ENCODE data around the gene SIGLECL1.
A peak's percentile ranks its signal among the peaks of the same experiment; 100 is the strongest.

SIGLECL1 gene

DNA sequence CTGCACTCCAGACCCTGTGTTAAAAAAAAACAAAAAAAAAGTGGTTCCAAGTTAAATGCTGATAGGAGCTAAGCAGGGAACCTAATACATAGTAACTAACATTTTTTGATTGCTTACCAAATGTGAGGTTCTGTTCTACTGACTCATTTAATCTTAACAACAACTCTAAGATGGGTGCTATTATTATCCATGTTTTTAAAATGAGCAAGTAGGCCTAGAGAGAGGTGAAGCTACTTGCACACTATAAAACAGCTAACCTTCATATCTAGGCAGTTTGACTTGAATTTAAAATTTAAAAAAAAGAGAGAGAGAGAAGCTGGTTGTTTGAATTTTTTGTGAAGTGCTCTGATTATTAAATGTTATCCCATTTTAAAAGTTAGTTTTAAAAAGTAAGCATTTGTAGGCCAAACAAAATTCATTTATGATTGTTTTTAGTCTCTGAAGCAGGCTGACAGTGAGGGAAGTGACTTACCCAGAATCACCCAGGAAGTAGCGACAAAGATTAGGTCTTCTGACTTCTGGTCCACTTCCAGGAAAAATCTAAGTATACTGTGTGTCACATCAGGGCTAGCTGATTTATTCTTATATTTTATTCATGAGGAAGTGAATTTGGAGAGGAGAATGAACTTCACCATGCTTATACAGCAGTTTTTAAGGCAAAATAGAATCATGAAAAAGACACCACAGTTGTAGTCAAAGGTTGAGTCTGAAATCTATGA is 2.4 kb downstream of the SIGLECL1 start:
- DNase-seq: no peak

DNA sequence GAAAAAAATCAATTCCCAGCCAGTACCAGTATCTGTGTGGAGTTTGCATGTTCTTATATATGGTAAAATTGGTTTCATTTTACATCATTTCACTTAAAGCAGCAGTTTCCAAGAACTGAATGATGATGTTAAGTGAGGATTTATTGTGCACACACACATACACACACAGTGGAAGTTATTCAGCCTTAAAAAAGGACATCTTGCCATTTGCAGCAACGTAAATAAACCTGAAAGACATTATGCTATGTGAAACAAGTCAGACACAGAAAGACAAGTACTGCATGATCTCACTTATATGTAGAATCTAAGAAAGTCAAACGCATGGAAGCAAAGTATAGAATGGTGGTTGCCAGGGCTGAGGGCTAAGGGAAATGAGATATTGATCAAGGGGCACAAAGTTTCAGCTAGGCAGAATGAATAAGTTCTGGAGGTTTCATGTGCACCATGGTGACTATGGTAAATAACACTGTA is 5.3 kb downstream of the SIGLECL1 start:
- no peak for DNase-seq

DNA sequence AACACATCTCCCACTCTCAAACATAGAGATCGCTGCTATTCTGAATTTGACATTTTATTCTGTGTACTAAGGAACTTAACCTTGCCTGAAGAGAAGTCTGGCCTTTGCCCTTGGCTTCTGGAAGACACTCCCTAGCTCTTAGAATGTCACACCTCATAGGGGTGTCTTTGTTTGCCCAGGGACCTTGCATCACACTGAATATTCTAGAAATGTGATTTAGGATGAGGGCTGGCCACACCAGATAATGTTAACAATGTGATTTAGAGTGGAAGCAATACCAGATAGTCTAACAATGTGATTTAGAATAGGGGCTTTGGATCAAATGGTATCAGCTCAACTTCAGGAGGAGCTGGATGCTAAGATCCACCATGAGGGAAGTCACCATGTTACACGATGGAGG is 6.6 kb downstream of the SIGLECL1 start:
- no peak for DNase-seq

DNA sequence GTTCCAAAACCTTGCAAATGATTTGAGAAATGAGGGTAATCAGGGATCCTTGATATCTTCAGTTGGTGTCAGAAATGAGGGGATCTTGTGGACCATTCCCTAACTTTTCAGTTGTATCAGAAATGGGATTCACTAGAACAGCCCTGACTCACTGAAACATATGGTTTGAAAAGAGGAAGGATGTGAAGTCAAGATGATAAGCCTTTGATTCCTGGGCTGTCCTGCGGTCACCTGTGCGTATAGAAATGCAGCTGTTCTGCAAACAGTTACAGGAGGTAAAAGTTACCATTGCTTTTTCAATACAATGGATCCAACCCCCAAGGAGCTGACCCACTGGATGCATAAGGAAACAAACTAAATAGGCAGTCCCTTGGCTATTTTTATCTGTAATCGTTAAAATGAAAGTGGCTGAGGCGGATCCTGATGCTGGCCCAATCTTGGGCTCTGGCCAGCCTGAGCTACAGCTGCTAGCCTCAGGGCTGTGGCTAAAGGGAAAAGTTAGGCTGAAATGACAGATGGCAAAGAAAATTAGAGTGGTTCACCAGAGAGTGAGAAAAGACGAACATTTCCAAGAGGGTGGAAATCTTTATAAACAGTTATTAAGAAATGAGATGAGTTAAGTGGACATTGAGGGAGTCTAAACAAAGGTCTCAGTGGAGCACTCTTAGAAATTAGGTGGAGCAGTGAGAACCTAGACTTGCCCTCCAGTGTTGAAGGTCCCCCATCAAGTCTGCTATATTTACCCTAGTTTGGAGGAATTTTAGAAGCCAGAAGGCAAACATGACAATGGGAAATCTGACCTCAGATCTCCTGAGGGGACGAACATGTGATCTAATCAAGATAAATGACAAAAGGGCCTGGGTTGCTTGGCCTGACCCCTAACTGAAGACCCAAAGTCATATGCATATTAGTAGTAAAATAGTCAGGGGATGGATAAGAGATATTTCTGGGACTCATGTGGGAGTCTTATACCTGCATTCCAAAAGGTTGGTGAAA is 7.6 kb downstream of the SIGLECL1 start:
- no peak for DNase-seq

- peak; percentile 63 for DNase-seq
Measured at GRCh38 chr19:51259348-51260245, 8.7 kb downstream of the SIGLECL1 start.

- DNase-seq: no peak
Measured at GRCh38 chr19:51263808-51264207, 12.9 kb downstream of the SIGLECL1 start.

- no peak for DNase-seq
Measured at GRCh38 chr19:51271067-51271466, 20.2 kb downstream of the SIGLECL1 start.

GRCh38 chr19:51272183-51272810 is 21.4 kb downstream of the SIGLECL1 start:
- DNase-seq: no peak

DNA sequence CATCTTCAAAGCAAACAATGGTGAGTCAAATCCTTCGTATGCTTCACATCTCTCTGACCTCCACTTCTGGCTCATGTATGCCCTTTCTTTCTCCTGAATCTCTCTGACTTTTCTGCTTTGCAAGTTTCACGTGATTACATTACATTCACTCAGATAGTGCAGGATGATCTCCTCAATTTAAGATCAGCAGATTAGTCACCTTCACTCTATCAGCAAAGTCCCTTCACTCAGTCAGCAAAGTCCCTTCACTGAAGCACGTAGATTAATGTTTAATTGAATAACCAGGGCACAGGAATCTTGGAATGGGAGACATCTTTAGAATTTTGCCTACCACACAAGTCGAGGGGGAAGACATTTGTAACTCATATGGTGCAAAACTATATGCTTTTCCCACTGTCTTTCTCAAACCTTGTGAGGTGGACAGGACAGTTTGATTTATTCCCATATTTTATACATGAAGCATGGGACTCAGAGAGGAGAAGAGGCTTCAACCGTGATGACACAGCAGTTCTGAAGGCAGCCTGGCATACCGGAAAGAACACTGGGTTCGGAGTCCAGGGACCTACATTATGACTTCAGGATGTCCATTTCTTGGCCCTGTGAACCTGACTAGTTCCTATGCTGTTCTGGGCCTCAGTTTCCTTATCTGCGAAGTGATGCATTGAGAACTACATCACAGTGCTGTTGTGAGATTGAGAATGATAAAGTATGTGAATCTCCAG is 23.3 kb downstream of the SIGLECL1 start:
- no peak for DNase-seq

DNA sequence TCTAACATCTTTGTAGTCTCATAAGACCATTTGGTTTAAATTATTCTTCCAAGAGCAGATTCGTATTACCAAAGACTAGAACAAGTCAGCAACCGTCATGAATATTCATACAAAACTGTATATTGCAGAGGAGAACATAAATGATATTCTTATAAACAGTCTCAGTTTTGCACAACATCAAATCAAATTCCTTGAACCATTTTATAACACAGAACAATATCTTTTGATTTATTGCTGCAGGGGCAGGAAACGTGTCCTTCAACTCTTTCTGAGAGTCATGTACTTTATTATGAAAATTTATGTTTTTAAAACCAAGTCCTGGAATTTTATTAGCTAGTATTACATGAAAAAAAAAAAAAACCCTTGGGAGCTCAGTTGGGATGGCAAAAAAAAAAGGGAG is 26.2 kb downstream of the SIGLECL1 start:
- DNase-seq: no peak

GRCh38 chr19:51282335-51282734 is 31.5 kb downstream of the SIGLECL1 start:
- DNase-seq: no peak

- no peak for DNase-seq
Measured at GRCh38 chr19:51285682-51286081, 34.8 kb downstream of the SIGLECL1 start.

DNA sequence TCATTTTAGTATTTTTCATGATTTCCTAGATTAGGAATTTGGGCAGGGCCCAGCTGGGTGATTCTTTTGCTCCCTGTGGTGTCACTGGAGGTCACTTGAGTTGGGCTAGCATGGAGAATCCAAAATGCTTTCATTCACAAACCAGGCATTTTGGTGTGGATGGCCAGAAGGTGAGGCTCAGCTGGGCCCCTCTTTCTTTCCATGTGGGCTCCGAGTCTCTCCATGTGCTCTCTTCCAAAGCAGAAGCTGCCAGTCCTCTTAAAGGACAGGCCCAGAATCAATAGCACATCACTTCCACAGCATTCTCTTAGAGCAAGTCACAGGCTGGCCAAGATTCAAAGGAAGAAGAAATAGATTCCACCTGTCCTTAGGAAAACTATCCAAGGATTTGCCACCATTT is 38.8 kb downstream of the SIGLECL1 start:
- DNase-seq: no peak

- DNase-seq: no peak
Measured at GRCh38 chr19:51292971-51293370, 42.1 kb downstream of the SIGLECL1 start.

- DNase-seq: no peak
Measured at GRCh38 chr19:51293571-51294210, 42.8 kb downstream of the SIGLECL1 start.

DNA sequence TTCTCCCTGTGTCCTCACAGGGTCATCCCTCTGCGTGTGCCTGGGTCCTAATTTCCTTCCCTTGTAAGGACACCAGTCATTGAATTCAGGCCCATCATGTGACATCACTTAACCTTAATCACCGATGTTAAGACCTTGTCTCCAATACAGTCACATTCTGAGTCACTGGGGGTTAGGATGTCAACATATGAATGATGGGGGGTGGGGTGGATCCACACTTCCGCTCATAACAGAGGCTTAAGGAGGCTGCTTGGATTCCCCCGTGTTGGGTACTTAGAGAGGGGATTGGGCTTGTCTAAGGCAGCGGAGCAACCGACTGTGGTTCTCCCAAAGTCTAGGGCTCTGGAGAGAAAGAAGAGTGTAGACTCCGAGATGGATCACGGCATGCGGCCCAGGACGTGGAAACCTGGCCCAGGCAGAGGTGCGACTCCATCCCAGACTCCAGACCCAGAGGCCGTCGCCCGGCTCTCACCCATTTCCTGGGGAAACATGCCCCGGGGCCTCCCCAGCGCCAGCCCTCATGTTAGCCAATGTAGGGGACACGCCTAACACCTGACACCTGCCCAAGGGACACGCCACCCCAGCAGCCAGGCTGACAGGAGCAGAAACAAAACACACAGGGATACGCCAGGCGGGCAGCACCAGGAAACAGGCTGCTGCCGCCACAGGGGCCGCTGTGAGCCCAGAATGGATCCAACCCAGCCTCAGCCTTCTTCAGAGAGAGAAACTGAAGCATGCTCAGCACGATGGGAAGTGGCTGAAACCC is 43.5 kb downstream of the SIGLECL1 start:
- no peak for DNase-seq

GRCh38 chr19:51294977-51295375 is 44.1 kb downstream of the SIGLECL1 start:
- DNase-seq: no peak

- DNase-seq: no peak
Measured at GRCh38 chr19:51295382-51296126, 44.7 kb downstream of the SIGLECL1 start.

DNA sequence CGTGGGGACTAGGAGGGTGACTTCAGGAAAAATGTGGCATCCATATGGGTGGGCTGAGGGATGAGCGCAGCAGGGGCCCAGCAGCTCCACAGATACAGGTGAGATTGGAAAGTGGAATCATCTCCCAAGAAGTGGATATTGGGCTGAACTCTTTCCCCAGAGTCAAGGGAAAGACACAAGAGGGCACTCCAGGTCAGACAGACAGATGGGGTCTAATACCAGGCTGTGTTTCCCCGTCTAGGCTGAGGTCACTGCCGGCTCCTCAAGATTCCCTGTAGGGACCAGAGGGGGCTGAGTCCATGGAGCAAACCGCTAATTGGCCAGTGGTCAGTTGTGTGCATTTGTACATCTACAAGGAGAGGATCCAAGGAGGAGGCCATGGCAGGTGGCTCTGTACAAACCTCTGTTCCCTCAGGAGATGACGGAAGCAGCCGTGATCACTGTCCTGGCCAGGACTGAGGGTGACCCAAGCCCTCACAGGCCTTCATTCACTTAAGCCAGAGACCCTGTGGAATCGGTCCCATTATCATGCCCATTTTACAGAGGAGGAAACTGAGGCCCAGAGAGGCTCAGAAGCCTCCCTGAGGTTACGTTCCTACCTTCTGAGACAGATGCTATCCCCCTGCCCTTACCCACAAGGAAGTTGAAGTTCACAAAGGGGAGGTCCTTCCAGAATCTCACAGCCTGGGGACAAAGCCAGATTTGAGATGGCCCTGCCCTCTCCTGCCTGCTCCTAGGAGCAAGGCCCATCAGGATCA is 45.6 kb downstream of the SIGLECL1 start:
- no peak for DNase-seq
